GM06990 (cell line): ENCODE data around the gene FAM8A1.

Source experiments
- DNase-seq: peaks from one replicate; pipeline ENCODE4 v3.0.0-alpha.2; 2011; ENCODE audit not compliant: insufficient read length; ENCODE audit errors: extremely low read depth
- H3K27me3 ChIP-seq: replicated peaks from 2 replicates; pipeline ENCODE4 v1.6.0; 2011; ENCODE audit warnings: low read length; ENCODE audit not compliant: control insufficient read depth, insufficient read depth
- H3K36me3 ChIP-seq: 2 replicates; pipeline ENCODE4 v1.5.1; 2011; ENCODE audit warnings: low read length; ENCODE audit not compliant: control insufficient read depth, insufficient read depth
- H3K4me3 ChIP-seq: replicated peaks from 2 replicates; pipeline ENCODE4 v1.5.1; 2011; ENCODE audit warnings: low read depth, mild to moderate bottlenecking, control low read depth, low read length
- TF ChIP-seq, protein P1 (sequence below): IDR thresholded peaks from 2 replicates; pipeline ENCODE4 v1.5.1; 2011; ENCODE audit warnings: low read length, control low read depth, mild to moderate bottlenecking, inconsistent platforms; ENCODE audit not compliant: insufficient read depth, poor library complexity, severe bottlenecking

The FAM8A1 gene

DNA sequence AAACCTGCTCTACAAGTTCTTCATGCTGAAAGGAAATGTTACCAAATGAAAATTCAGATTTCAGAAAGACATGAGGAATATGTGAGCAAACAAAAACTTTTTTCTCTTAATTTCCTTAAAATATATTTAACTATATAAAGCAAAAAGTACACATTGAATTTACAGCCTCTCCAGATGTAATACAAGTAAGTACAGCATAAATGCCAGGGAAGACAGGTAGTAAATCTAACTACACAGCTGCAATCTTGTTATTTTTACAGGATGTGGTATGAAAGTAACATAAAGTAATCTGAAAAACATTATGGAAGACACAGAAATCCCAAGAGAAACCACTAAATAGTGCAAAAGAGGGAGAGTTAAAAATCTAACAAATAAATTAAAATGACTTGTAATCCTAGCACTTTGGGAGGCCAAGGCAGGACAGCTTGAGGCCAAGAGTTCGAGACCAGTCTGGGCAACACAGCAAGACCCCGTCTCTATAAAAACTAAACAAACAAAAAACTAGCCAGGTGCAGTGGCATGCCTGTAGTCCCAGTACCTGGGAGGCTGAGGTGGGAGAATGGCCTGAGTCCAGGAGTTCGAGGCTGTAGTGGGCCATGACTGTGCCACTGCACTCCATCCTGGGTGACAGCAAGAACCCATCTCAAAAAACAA is 50.7 kb downstream of the FAM8A1 start:
- no peaks in the 10 kb centered on the region for H3K27me3 ChIP-seq
- H3K4me3 ChIP-seq = no peak overlapping the region
- DNase-seq = no peak
- H3K36me3 ChIP-seq = peaks cover 8% of the 10 kb centered on the region
- TF ChIP-seq, protein P1, sequence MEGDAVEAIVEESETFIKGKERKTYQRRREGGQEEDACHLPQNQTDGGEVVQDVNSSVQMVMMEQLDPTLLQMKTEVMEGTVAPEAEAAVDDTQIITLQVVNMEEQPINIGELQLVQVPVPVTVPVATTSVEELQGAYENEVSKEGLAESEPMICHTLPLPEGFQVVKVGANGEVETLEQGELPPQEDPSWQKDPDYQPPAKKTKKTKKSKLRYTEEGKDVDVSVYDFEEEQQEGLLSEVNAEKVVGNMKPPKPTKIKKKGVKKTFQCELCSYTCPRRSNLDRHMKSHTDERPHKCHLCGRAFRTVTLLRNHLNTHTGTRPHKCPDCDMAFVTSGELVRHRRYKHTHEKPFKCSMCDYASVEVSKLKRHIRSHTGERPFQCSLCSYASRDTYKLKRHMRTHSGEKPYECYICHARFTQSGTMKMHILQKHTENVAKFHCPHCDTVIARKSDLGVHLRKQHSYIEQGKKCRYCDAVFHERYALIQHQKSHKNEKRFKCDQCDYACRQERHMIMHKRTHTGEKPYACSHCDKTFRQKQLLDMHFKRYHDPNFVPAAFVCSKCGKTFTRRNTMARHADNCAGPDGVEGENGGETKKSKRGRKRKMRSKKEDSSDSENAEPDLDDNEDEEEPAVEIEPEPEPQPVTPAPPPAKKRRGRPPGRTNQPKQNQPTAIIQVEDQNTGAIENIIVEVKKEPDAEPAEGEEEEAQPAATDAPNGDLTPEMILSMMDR = no peak

DNA sequence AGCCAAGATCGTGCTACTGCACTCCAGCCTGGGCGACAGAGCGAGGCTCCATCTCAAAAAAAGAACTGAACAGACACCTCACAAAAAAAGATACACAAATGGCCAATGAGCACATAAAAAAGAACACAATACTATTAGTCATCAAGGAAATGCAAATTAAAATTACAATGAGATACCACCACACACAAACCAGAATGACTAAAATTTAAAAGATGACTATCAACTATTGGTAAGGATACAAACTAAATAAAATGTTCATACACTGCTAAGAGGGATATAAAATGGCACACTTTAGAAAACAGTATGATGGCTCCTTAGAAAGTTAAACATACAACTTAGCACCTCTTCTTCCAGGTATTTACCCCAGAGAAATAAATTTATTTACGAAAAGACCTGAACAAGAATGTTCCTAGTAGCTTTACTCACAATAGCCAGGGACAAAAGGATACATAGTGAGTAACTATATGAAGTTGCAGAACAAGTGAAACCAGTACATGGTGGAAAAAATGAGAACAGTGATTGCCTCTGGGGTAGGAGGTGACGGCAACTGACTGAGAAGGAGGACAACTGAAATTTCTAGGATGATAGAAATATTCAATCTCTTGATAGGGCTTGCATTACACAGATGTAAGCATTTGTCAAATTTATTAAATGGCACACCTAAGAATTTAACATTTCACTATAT is 53.2 kb downstream of the FAM8A1 start:
- TF ChIP-seq, protein P1 = no peak
- no peak for DNase-seq

DNA sequence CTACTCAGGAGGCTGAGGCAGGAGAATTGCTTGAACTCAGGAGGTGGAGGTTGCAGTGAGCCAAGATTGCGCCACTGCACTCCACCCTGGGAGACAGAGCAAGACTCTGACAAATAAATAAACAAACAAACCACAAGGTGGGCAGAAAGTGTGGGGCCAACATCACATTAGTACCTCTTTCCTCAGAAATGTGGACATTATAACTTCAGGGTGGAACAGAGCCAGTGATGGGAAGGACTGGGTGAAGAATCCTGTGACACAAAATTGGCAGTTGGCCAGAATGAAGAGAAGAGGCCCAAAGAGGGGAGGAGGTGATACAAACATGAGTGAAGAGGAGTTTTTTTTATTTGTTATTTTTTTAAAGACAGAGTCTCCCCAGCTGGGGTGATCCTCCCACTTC is 56.0 kb downstream of the FAM8A1 start:
- no peak for DNase-seq
- H3K27me3 ChIP-seq = no peaks in the 10 kb centered on the region
- no peak overlapping the region for H3K4me3 ChIP-seq
- peaks cover 10% of the 10 kb centered on the region for H3K36me3 ChIP-seq
- TF ChIP-seq, protein P1 = no peak

More for the DNA sequence above, 53.2 kb downstream of the FAM8A1 start:
- peaks cover 11% of the 10 kb centered on the region for H3K36me3 ChIP-seq
- no peak overlapping the region for H3K4me3 ChIP-seq
- H3K27me3 ChIP-seq = no peaks in the 10 kb centered on the region

DNA sequence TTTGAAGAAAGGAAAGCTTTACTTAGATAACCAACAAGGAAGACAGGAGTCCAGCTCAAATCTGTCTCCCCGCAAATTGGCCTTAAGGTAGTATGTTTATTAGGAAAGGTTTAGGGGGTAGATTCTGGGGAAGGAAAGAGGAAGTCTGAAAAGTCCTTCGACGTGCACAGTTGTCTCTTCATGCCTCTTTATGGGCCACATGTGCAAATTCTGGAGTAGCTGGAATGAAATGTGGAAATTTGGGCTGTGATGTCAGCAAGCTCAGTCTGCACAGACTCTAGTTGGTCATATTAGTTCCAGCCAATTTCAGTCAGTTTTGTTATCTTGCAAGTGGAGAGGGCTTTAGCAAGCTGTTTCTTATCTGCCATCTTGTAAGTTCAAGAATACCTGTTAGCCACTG is 56.5 kb downstream of the FAM8A1 start:
- TF ChIP-seq, protein P1 = no peak
- Histone ChIP-seq H3K4me3 (no peak overlapping the region), H3K27me3 (no peaks in the 10 kb centered on the region), H3K36me3 (peaks cover 12% of the 10 kb centered on the region)
- DNase-seq = no peak
